GM12875 (cell line): ENCODE measurements around the gene ASTN2.

ENCODE experiments used
- H3K4me3 ChIP-seq: one replicate; pipeline ENCODE4 v1.5.1; 2011; ENCODE audit warnings: low read depth, low read length, control low read depth
- TF ChIP-seq, protein P1 (sequence below): IDR thresholded peaks from 2 replicates; pipeline ENCODE4 v1.5.1; 2011; ENCODE audit warnings: low read depth, mild to moderate bottlenecking, control low read depth, inconsistent platforms, low read length, moderate library complexity, borderline replicate concordance; ENCODE audit not compliant: insufficient read depth

Gene ASTN2

GRCh38 chr9:117098331-117098730 is 316.5 kb downstream of the ASTN2 start:
- H3K4me3 ChIP-seq, result no peak overlapping the region
- TF ChIP-seq, protein P1, sequence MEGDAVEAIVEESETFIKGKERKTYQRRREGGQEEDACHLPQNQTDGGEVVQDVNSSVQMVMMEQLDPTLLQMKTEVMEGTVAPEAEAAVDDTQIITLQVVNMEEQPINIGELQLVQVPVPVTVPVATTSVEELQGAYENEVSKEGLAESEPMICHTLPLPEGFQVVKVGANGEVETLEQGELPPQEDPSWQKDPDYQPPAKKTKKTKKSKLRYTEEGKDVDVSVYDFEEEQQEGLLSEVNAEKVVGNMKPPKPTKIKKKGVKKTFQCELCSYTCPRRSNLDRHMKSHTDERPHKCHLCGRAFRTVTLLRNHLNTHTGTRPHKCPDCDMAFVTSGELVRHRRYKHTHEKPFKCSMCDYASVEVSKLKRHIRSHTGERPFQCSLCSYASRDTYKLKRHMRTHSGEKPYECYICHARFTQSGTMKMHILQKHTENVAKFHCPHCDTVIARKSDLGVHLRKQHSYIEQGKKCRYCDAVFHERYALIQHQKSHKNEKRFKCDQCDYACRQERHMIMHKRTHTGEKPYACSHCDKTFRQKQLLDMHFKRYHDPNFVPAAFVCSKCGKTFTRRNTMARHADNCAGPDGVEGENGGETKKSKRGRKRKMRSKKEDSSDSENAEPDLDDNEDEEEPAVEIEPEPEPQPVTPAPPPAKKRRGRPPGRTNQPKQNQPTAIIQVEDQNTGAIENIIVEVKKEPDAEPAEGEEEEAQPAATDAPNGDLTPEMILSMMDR, result no peak

- H3K4me3 ChIP-seq, result no peak overlapping the region
- TF ChIP-seq, protein P1, result no peak
Observed at GRCh38 chr9:117097761-117098160, 317.1 kb downstream of the ASTN2 start.

GRCh38 chr9:117096138-117096537 is 318.7 kb downstream of the ASTN2 start:
- TF ChIP-seq, protein P1, result no peak
- no peak overlapping the region for H3K4me3 ChIP-seq

DNA sequence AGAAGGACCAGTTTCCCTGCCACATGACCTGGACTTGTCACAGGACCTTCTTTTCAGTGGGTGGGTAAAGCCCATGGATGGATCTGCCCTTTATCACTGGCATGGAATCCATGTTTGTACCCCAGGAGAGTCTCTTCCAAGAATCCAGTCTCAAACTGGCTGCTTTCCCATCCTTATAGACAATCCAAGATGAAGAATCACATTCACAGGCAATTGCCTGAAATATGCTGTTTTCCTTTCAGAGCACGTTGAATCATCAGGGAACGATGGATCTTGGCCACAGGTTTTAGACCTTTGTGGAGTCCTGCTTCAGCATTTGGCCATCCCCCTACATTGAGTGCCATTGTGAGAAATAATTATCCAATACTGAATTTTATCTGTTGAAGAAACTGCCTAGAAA is 319.8 kb downstream of the ASTN2 start:
- no peak overlapping the region for H3K4me3 ChIP-seq
- TF ChIP-seq, protein P1, result no peak

- TF ChIP-seq, protein P1, result no peak
- H3K4me3 ChIP-seq, result no peak overlapping the region
Observed at GRCh38 chr9:117093891-117094844, 320.7 kb downstream of the ASTN2 start.

DNA sequence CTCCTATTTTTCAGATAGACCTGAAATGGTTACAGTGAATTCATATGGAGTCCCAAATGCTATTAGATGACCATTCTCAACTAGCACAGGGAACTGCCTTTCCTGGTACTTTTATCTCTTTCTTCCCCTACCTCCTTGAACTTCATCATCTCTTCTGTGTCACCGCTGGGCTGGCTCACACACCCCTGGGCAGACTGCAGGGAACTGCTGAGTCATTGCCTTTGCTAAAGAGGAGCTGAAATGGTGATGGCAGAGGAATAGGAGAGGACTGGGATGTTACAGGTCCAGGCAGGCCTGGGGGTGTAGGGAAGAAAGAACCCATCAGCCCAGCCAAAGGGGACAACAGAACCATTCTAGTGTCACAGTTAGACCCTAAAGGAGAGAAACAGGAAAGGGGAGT is 322.3 kb downstream of the ASTN2 start:
- TF ChIP-seq, protein P1, result no peak
- H3K4me3 ChIP-seq, result no peak overlapping the region

DNA sequence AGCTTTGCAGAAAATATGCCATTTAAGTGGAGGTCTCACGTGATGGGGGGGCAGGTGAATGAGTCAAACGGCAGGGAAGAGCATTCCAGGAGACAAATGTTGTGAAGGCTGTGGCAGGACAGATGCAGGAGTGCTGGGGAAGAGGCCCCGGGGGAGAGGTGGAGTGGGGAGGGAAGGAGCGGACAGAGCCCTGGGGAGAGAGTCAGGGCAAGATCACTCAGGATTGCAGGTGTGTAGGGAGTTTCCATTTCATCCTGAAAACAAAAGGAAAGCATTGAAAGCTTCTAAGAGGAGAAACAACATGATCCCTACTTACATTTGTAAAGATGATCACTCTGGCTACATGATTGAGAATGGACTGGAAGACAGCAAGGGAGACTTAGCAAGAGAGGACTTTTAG is 323.3 kb downstream of the ASTN2 start:
- H3K4me3 ChIP-seq, result no peak overlapping the region
- TF ChIP-seq, protein P1, result no peak
